Measurements from ENCODE around the gene MLC1.

Gene MLC1

DNA sequence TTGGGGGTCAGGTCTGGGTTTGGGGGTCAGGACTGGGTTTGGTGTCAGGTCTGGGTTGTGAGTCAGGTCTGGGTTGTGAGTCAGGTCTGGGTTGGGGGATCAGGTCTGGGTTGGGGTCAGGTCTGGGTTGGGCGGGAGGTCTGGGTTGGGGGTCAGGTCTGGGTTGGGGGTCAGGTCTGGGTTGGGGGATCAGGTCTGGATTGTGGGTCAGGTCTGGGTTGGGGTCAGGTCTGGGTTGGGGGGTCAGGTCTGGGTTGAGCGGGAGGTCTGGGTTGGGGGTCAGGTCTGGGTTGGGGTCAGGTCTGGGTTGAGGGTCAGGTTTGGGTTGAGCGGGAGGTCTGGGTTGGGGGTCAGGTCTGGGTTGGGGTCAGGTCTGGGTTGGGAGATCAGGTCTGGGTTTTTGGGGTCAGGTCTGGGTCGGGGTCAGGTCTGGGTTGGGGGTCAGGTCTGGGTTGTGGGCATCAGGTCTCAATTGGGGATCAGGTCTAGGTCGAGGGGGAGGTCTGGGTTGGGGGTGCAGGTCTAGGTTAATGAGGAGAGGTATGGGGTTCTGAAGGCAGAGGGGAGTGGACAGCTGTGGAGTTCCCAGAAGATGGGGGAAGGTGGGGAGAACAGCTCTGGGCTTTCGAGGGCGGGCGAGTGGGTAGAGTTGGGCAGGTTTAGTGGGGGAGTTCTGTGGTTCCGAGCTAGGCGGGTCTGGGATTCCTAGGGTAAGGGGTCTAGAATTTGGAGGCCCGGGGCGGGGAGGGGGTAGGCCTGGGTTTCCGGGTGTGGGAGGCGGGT, 27.8 kb downstream of the MLC1 start:
- no peak for DNase-seq

DNA sequence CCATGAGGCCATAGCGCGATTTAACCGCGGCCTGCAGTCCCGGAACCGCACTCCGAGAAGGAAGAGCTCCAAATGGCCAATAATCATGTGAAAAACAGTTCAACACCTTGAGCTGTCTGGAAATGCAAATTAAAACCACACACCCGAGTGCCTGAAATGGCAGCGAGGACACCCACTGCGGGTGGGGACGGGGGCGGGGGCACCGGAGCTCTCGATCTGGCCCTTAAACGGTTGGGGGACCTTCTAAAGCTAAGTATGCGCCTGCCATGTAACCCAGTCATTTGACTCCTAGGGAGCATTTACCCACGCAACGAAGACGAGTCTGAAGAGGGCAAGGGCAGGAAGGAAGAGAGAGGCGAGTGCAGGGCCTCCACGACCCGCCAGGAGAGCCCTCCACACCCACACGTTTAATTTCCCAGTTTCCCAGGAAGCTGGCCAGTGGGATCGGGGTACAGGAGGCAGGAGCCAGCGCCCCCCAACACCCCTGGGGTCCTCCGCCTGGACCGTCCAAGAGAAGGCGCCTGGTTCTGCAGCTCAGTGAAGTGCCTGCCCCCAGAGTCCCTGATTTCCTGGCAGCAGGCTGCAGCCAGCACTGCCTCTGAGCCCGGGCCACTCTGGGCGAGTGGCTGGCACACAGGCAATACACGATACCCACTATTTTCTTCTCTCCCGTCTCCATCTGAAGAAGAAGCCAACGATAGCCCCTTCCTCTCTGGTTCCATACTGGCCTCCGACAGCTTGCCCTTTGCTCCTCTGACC, 28.8 kb downstream of the MLC1 start:
- DNase-seq, result no peak

DNA sequence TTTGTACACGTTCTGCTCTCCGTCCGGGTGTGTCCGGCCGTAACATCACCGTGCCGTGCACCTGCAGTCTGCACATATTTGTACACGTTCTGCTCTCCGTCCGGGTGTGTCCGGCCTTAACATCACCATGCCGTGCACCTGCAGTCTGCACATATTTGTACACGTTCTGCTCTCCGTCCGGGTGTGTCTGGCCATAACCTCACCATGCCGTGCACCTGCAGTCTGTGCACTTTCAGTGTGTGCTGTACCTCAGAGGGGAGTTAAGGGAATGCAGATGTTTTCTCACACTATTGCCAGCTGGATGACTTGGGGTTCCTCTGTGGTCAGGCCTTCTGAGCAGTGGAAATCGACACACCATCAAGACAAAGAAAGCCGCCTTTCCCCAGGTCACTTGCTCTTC, 31.4 kb downstream of the MLC1 start:
- no peak for DNase-seq

DNA sequence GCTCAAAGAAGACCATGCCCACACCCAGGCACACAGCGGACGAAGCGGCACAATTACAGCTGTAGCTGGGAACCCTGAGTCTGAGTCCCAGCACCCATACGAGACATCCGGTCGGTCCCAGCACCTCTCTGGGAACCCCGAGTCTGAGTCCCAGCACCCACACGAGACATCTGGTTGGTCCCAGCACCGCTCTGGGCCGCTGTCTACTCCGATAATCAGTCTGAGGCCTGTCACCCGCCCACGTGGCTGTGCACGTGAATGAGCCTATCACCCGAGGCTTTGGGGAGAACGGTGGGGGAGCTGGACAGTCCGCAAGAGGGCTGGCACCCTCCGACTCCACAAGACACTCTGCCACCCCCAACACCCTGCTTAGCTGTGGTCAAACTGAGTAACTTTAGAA, 33.3 kb downstream of the MLC1 start:
- no peak for DNase-seq

DNA sequence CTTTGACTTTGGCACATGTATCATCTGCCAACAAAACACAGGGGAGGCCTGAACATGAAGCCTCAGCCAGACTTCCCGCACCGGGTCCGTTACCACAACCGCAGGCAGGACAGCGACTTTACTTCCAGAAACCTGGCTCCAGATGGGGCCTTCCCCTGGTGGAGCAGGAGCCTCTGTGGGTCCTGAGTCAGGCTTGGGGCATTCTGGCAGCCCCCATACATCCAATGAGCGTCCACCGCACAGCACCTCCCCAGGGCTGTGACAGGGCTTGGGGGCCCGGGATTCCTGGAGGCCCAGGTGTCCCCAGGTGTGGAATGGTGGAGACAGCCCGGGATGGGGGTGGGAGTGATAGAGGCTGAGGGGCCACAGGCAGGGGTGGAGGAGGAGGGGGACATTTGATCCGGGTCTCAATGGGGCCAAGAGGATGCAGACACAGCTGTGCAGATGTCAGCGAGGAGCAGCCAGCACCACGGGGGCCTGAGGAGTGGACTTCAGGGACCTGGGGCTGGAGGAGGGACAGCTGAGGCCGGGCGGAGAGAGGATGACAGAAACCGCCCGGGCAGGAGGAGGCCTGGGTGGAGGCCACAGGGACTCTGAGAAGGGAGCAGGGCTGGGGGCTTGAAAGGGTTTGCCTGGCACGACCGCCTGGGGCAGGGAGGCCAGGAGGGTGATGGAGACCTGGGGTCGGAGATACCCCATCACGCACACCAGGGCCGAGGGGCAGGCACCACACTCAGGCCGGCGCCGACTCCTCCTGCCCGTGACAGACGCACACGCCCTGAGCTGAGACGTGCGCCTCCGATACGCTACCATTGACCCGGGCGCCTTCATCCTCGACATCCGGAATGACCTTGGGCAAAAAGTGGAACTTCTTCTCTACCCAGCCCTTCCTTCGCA, 35.7 kb downstream of the MLC1 start:
- DNase-seq, result no peak

DNA sequence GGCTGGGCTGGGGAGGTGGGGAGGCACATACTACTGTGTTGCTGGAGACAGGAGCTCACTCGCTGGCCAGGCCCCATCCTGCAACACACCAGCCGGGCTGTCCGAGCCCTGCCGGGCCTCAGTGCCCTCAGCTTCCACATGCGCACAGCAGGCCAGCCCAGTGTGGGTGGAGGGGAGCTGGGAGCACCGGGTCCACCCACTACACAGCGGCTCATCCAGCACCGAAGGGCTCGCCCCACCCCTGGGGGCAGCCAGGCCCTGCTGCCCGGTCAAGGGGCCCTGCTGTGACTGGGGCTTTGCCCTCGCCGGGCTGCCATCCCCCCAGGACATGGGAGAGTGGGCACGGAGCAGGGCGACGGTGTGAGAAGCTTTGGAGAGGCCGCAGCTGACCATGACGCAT, 36.4 kb downstream of the MLC1 start:
- DNase-seq, result no peak

DNA sequence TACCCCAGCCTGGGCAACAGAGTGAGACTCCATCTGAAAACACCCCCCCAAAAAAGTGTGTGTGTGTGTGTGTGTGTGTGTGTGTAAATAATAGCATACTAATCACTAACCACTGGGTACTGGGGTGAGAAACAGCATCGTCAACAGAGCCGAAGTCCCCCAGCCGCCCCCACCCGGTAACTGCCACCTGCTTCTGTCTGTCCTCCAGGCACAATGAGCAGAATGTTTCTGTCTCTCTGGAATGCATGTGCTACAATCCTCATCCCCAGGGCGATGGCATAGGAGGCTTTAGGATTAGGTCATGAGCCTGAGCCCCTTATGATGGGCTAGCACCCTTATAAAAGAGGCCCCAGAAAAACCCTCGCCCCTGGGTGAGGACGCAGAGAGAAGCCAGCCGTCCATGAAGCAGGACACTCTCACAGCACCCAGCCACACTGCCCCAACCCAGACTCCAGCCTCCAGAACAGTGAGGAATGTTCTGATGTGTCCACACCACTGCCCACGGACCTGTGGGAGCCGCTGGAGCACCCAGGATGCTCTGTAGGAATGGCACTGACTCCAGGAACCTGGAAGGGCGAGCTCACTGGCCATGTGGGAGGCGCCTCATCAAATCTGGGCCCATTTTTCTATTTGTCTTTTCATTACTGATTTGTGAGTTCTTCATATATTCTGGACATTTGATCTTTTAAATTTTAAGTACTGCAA, 37.0 kb downstream of the MLC1 start:
- DNase-seq, result no peak

DNA sequence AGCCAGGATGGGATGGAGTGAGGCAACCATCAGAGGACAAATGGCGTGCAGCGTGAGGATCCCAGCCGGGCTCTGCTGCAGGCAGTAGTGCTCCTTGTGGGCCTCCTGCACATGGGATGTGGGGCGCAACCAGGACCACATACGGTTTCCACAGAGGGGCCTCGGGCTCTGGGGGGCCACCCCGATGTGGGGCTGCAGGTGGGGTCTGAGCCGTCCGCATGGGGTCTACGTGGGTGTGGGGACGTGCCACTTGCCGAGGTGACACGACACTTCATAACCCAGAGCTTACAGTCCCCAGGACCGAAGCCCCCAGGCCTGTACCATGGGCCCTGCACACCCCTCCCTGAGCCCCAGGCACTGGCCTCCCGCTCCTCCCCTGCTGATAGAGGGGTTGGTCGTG, 37.9 kb downstream of the MLC1 start:
- no peak for DNase-seq

DNA sequence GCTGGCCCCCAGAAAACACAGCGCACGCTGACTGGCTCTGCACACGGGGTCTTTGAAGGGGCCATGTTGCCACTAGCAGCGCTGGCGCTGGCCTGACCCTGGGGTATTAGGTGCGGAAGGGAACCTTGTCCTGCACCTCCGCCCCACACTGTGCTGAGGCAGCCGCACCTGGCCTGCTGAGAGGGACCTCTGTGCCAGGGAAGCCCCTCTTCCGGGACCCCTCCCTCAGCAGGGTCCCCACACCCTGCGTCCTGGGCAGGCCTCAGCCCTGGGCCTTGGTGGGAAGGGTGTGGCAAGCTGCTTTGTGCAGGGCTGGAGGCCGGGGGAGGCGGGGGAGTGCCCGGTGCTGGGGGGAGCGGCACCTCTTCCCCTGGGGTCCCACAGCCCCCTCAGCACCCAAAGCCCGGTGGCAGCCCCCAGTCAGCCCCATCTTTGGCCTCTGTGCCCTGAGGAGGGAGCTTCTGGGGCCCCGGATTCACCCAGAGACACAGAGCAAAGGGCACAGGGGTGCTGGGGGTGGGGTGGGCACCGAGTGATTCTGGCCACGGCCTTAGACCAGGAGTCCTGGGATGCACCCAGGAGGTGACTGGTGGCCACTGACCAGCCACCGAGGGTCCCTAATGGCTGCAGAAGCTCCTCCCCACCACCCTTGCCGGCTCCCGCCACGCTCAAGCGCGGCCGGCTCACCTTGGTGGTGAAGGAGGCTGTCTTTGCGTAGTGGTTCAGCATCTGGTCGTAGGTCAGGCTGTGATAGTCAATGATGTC, 38.6 kb downstream of the MLC1 start:
- DNase-seq, result no peak

DNA sequence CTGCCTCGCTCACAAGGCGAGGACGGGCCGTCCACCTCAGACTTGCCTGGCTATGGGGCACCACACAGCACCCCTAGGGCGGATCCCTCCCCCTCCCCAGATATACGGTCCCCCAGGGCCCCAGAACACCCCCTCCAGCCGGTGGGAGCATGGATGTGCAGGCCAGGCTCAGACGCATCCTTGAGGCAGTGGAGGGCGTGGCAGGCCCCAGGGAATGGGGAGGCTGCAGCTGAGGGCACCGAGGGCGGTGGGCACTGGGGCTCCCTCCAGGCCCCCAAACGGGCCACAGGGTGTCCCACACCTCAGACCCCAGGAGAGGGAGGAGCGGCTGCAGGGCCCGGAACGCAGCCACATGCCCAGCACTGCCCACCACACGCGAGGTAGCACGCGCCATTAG, 39.2 kb downstream of the MLC1 start:
- DNase-seq, result no peak

DNA sequence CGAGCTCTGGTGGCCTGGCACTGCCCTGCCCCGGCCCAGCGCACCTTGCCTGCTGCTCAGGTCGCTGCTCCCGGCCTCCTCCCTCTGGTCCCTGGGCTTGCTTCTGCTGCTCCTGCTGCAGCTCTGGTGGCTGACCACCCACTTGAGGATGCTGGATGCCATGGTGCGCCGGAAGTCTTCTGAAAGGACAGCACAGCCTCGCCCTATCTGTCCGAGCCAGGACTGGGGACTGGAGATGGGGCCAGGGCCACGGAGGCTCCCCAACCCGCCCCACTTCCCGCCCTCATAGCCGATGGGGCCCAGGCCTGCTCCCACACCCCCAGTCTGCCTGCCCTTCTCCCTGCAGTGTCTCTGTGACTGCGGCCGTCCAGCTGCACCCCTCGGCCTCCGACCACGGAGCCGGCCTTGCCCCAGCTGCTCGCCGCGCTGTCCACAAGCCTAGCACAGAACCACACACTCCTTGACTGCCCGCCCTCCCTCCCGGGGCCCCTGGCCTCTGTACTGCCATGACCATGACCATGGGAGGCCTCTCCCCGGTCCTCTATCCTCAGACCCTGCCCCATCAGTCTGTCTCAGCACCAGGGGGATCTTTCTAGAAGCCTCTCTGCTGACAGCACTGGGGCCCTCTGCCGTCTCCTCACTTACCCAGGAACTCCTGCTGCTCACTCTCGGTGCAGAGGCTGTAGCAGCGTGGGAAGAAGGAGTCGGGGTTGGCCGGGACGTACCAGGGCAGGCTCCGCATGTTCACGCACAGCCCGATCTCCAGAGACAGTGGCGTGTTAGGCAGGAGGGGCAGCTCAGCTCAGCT, 39.8 kb downstream of the MLC1 start:
- no peak for DNase-seq

DNA sequence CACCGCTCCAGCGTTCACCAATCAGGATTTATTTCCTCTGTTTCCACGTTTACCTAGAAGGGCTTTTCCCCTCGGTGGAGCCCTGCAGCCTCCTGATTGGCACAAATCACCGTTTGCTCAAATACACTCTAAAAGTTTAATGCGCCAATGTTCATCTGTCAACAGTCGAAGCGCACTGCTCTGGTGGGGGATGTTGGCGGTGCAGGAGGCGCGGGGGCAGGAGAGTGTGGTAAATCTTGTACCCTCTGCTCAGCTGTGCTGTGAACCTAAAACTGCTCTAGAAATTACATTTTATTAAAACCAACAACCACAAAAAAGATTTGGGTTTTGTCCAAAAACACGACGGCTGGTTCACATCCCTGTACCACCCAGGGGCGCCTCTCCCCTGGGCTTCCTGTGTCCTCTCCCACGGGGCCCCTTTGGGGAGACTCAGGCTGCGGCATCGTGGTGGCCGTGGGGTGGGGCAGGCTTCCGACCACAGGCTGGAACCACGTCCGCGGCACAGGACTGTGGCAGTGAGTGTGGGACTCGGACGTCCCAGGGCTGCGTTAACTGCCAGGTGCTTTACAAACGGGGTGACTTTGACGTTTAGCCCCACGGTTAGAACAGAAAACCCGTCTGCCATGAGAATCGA, 40.6 kb downstream of the MLC1 start:
- no peak for DNase-seq

DNA sequence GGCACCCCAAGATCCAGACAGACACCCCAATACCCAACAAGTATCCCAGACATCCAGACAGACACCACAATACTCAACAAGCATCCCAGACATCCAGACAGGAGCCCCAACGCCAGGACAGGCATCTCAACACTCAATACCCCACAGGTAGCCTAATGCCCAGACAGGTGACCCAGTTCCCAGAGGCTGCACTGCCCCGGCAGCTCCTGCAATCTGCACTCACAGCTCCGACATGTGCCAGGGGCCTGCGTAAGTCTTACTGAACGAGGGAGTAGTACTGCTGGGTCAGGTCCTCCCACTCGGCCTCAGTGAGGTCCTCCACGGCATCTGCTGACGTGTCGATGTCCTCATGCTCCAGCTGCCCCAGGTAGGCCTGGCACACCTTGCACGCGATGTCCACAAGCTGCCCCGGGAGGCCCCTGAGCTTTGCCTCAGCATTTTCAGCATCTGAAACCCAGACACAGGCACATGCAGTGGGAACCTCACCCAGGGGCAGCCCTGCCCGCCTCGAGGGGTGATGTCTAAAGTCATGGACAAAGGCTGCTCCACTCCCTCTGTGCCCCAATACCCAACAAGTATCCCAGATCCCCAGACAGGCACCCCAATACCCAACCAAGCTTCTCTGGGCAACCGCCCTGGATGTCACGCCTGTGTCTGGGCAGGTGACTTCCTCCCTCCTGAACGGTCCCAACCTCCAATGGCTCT, 43.7 kb downstream of the MLC1 start:
- DNase-seq, result no peak

DNA sequence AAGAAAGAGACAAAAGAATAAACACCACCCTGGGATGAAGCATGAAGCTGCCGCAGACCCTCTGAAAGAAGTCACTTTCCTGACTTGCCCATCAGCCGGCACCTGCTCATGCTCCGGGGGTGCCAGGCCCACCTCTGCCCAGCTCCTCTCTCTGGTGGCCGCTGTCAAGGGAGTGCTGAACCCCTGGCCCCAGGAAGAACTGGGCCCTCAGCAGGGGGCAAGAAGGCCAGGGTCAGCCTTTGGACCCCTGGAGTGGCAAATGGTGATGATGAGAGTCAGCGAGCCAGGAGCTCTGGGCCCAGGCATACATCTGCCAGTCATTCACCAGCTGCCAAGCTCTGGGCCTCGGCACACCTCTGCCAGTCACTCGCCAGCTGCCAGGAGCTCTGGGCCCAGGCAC, 44.5 kb downstream of the MLC1 start:
- DNase-seq, result no peak

DNA sequence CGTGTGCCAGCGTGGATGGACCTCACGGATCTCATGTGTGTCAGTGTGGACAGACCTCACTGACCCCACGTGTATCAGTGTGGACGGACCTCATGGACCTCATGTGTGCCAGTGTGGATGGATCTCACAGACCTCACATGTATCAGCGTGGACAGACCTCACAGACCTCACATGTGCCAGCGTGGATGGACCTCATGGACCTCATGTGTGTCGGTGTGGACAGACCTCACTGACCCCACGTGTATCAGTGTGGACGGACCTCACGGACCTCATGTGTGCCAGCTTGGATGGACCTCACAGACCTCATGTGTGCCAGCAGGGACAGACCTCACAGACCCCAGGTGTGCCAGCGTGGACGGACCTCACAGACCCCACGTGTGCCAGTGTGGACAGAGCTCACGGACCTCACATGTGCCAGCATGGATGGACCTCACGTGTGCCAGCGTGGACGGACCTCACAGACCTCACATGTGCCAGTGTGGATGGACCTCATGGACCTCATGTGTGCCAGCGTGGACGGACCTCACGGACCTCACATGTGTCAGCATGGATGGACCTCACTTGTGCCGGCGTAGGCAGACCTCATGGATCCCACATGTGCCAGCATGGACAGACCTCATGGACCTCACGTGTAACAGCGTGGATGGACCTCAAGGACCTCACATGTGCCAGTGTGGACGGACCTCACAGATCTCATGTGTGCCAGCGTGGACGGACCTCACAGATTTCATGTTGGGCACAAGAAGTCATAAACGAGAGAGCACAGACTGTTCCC, 45.4 kb downstream of the MLC1 start:
- DNase-seq, result no peak

DNA sequence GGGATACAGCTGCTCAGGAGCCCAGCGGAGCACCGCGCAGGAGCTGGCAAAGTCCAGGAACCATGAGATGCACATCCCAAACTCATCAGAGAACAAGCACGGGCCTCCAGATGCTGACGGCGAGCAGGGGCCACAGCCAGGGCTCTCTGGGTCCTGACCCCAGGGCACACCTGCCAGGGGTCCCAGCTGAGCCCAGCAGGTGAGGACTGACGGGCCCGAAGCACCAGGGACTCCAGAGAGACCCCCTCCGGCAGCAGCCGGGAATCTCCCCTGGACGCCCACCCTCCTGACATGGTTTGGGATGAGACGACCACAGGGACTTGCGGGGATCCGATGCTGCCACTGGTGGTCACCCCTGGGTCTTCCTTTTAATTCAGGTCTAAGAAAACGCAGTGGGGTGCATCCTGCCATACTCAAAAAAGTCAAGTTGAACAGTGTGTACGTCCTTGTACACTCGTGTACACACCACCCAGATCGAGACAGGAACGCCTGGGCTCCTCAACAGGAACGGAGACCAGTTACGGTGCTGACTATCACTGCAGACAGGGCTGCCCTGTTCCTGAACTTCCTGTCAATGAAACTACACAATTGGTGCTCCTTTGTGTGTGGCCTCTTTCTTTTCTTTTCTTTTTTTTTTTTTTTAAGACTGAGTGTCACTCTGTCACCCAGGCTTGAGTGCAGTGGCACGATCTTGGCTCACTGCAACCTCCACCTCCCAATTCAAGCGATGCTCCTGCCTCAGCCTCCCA, 49.1 kb downstream of the MLC1 start:
- DNase-seq, result no peak

DNA sequence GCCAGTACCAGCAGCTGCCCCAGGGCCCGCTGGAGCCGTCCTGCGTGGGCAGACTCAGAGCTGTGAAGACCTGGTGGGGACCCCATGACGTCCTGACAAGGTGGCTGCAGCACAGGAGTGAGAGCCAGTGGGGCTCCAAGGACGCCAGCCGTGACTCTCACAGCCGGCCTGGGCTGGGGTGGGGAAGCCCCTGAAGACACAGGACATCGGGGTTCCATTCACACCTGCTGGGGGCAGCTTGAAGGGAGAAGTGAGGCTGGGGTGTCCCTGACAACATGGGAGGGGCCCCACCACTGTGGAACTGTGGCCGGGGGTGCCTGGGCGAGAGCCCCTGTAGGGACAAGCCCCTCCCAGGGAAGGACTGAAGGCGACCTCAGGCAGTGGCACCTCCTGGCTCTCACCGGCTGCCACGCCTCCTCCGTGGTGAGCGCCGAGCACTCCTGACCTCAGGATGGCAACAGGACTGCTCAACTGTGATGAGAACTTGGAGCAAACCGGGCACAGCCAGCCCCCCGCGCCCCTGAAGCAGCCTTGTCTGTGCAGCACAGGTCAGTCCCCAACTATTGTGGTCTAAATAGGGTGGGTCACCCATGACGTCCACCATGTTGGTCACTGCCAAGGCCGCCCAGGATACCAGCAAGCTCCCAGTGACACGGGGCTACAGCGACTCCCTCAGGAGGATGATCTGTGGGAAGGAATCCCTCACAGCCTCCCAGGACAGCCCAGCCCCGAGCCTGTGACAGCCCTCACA, 49.9 kb downstream of the MLC1 start:
- DNase-seq, result no peak

Measured in NCI-H1436 treated with DMSO at 0.1 percent for 48 hours (cell line).